ENCODE data around the gene STK10.

The STK10 gene

DNA sequence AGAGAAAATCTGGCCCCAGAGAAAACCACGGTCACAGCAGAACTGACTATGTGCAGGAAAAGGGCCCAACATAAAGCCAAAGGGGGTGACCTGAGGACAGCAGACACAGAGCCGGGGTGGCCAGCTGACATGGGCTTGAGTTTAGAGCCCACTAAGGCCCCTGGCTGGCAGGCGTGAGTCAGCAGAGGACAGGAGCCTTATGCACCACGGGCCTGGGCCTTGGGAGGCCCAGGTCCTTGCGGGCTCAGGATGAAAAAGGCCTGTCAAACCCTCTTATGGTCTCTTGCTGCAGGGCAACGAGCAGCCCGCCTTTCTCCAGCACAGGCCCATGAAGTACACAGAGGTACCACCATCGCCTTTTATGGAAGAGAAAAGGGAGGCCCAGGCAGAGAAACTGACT is 19.7 kb downstream of the STK10 start:
- Histone ChIP-seq H3K36me3 (ENCODE audit: control insufficient read depth in 5 of 5, insufficient read depth in 5 of 5, low read length in 5 of 5) (peaks cover 0 to 5% (median 0%) of the 10 kb centered on the region in 5 donors), H3K9me3 (ENCODE audit: control insufficient read depth in 5 of 5, low read length in 5 of 5) (no peaks in the 10 kb centered on the region), H3K27me3 (ENCODE audit: control insufficient read depth in 5 of 5, insufficient read depth in 4 of 5, low read length in 5 of 5) (no peaks in the 10 kb centered on the region), H3K9ac (ENCODE audit: low read length in 5 of 5) (peak overlapping the region in 1 of 5 donors; percentile 35), H3K4me1 (ENCODE audit: control insufficient read depth in 5 of 5, insufficient read depth in 5 of 5, low read length in 5 of 5) (peaks cover 6 to 71% (median 35%) of the 10 kb centered on the region in 5 donors), H3K4me3 (ENCODE audit: low read depth in 1 of 5, low read length in 5 of 5) (no peak overlapping the region), H3K27ac (ENCODE audit: low read depth, low read length) (peak overlapping the region; percentile 23)

DNA sequence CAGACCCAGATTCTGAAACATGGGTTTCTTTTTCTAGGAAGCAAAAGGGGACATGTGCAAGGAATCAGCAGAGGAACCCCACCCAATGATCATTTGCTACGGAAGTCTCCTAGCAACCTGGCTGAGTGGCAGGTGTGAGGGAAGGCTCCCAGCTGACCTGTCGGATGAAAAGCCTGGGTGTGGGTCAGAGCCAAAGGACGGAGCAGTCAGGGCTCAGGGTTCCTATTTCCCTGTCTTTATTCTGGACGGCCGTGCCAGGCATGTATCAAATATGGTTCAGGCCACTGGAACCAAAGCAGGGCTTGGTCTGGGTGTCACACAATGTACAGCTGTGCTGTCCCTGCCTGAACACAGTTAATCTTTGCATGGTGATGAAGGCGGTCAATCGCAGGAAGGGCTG is 20.1 kb downstream of the STK10 start:
- Histone ChIP-seq H3K9ac (ENCODE audit: low read length in 5 of 5) (peak overlapping the region in 1 of 5 donors; percentile 37), H3K9me3 (ENCODE audit: control insufficient read depth in 5 of 5, low read length in 5 of 5) (no peaks in the 10 kb centered on the region), H3K27ac (ENCODE audit: low read depth, low read length) (peak overlapping the region; percentile 23), H3K4me1 (ENCODE audit: control insufficient read depth in 5 of 5, insufficient read depth in 5 of 5, low read length in 5 of 5) (peaks cover 9 to 71% (median 32%) of the 10 kb centered on the region in 5 donors), H3K27me3 (ENCODE audit: control insufficient read depth in 5 of 5, insufficient read depth in 4 of 5, low read length in 5 of 5) (no peaks in the 10 kb centered on the region), H3K36me3 (ENCODE audit: control insufficient read depth in 5 of 5, insufficient read depth in 5 of 5, low read length in 5 of 5) (peaks cover 0 to 5% (median 0%) of the 10 kb centered on the region in 5 donors), H3K4me3 (ENCODE audit: low read depth in 1 of 5, low read length in 5 of 5) (no peak overlapping the region)

- Histone ChIP-seq H3K9me3 (ENCODE audit: control insufficient read depth in 5 of 5, low read length in 5 of 5) (no peaks in the 10 kb centered on the region), H3K9ac (ENCODE audit: low read length in 5 of 5) (no peak overlapping the region), H3K27ac (ENCODE audit: low read depth, low read length) (no peak overlapping the region), H3K27me3 (ENCODE audit: control insufficient read depth in 5 of 5, insufficient read depth in 4 of 5, low read length in 5 of 5) (no peaks in the 10 kb centered on the region), H3K36me3 (ENCODE audit: control insufficient read depth in 5 of 5, insufficient read depth in 5 of 5, low read length in 5 of 5) (peaks cover 0 to 8% (median 0%) of the 10 kb centered on the region in 5 donors), H3K4me3 (ENCODE audit: low read depth in 1 of 5, low read length in 5 of 5) (no peak overlapping the region), H3K4me1 (ENCODE audit: control insufficient read depth in 5 of 5, insufficient read depth in 5 of 5, low read length in 5 of 5) (peaks cover 9 to 76% (median 31%) of the 10 kb centered on the region in 5 donors)
Observed at GRCh38 chr5:172166030-172166826, 21.8 kb downstream of the STK10 start.

DNA sequence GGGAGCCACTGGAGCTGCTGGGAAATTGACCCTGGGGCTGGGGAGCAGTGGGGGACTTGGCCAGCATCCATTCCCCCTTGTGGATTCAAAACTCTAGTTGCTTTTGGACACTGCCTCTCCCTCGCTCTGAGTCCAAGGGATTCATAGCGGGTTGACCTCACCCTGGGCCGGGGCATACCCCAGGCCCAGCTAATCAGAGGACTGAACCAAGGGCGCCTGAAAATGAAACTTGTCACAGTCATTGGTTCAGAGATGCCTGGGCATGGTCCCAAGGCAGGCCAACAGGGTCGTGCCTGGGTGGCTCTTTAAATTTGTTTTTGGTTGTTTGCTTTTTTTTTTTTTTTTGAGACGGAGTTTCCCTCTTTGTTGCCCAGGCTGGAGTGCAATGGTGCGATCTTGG is 22.6 kb downstream of the STK10 start:
- Histone ChIP-seq H3K4me1 (ENCODE audit: control insufficient read depth in 5 of 5, insufficient read depth in 5 of 5, low read length in 5 of 5) (peaks cover 9 to 78% (median 33%) of the 10 kb centered on the region in 5 donors), H3K9me3 (ENCODE audit: control insufficient read depth in 5 of 5, low read length in 5 of 5) (no peaks in the 10 kb centered on the region), H3K27me3 (ENCODE audit: control insufficient read depth in 5 of 5, insufficient read depth in 4 of 5, low read length in 5 of 5) (no peaks in the 10 kb centered on the region), H3K9ac (ENCODE audit: low read length in 5 of 5) (no peak overlapping the region), H3K4me3 (ENCODE audit: low read depth in 1 of 5, low read length in 5 of 5) (no peak overlapping the region), H3K27ac (ENCODE audit: low read depth, low read length) (no peak overlapping the region), H3K36me3 (ENCODE audit: control insufficient read depth in 5 of 5, insufficient read depth in 5 of 5, low read length in 5 of 5) (peaks cover 0 to 8% (median 0%) of the 10 kb centered on the region in 5 donors)

DNA sequence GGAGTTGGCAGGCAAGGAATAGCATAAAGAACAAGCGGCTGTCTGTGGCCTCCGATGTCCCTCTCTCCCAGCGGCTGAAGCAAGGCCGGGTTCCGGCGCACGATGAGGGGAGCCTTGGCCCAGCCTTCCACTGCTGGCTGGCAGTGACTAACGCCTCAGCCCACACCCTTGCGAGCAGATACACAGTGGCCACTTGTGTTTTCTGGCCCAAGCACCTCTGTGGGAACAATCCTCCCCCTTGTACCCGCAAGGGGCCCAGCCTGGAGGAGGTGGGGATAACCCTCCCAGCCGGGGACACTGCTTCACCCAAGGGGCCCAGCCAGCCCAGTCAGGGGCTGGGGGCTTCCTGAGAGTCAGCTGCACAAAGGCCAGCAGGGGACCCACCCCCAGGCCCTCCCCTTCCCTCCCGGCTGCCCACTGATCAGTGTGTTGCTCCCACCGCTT is 23.2 kb downstream of the STK10 start:
- no peak overlapping the region for H3K27ac ChIP-seq (ENCODE audit: low read depth, low read length)
- H3K9me3 ChIP-seq (ENCODE audit: control insufficient read depth in 5 of 5, low read length in 5 of 5), result no peaks in the 10 kb centered on the region
- H3K9ac ChIP-seq (ENCODE audit: low read length in 5 of 5), result peak overlapping the region in 1 of 5 donors; percentile 35
- peaks cover 0 to 8% (median 0%) of the 10 kb centered on the region in 5 donors for H3K36me3 ChIP-seq (ENCODE audit: control insufficient read depth in 5 of 5, insufficient read depth in 5 of 5, low read length in 5 of 5)
- H3K4me1 ChIP-seq (ENCODE audit: control insufficient read depth in 5 of 5, insufficient read depth in 5 of 5, low read length in 5 of 5), result peaks cover 9 to 75% (median 31%) of the 10 kb centered on the region in 5 donors
- H3K27me3 ChIP-seq (ENCODE audit: control insufficient read depth in 5 of 5, insufficient read depth in 4 of 5, low read length in 5 of 5), result no peaks in the 10 kb centered on the region
- no peak overlapping the region for H3K4me3 ChIP-seq (ENCODE audit: low read depth in 1 of 5, low read length in 5 of 5)

- Histone ChIP-seq H3K36me3 (ENCODE audit: control insufficient read depth in 5 of 5, insufficient read depth in 5 of 5, low read length in 5 of 5) (peaks cover 0 to 3% (median 0%) of the 10 kb centered on the region in 5 donors), H3K27me3 (ENCODE audit: control insufficient read depth in 5 of 5, insufficient read depth in 4 of 5, low read length in 5 of 5) (no peaks in the 10 kb centered on the region), H3K9ac (ENCODE audit: low read length in 5 of 5) (peak overlapping the region in 1 of 5 donors; percentile 23), H3K4me3 (ENCODE audit: low read depth in 1 of 5, low read length in 5 of 5) (no peak overlapping the region), H3K9me3 (ENCODE audit: control insufficient read depth in 5 of 5, low read length in 5 of 5) (no peaks in the 10 kb centered on the region), H3K4me1 (ENCODE audit: control insufficient read depth in 5 of 5, insufficient read depth in 5 of 5, low read length in 5 of 5) (peaks cover 9 to 63% (median 26%) of the 10 kb centered on the region in 5 donors), H3K27ac (ENCODE audit: low read depth, low read length) (peak overlapping the region; percentile 24)
Observed at GRCh38 chr5:172163346-172163745, 24.7 kb downstream of the STK10 start.

- H3K27me3 ChIP-seq (ENCODE audit: control insufficient read depth in 5 of 5, insufficient read depth in 4 of 5, low read length in 5 of 5), result no peaks in the 10 kb centered on the region
- H3K9me3 ChIP-seq (ENCODE audit: control insufficient read depth in 5 of 5, low read length in 5 of 5), result no peaks in the 10 kb centered on the region
- peaks cover 9 to 59% (median 26%) of the 10 kb centered on the region in 5 donors for H3K4me1 ChIP-seq (ENCODE audit: control insufficient read depth in 5 of 5, insufficient read depth in 5 of 5, low read length in 5 of 5)
- H3K4me3 ChIP-seq (ENCODE audit: low read depth in 1 of 5, low read length in 5 of 5), result no peak overlapping the region
- no peak overlapping the region for H3K9ac ChIP-seq (ENCODE audit: low read length in 5 of 5)
- peak overlapping the region; percentile 24 for H3K27ac ChIP-seq (ENCODE audit: low read depth, low read length)
- peaks cover 0 to 4% (median 0%) of the 10 kb centered on the region in 5 donors for H3K36me3 ChIP-seq (ENCODE audit: control insufficient read depth in 5 of 5, insufficient read depth in 5 of 5, low read length in 5 of 5)
Observed at GRCh38 chr5:172162987-172163343, 25.1 kb downstream of the STK10 start.

- H3K27ac ChIP-seq (ENCODE audit: low read depth, low read length), result peak overlapping the region; percentile 24
- H3K9me3 ChIP-seq (ENCODE audit: control insufficient read depth in 5 of 5, low read length in 5 of 5), result no peaks in the 10 kb centered on the region
- H3K9ac ChIP-seq (ENCODE audit: low read length in 5 of 5), result peak overlapping the region in 1 of 5 donors; percentile 35
- no peaks in the 10 kb centered on the region for H3K27me3 ChIP-seq (ENCODE audit: control insufficient read depth in 5 of 5, insufficient read depth in 4 of 5, low read length in 5 of 5)
- peaks cover 9 to 54% (median 21%) of the 10 kb centered on the region in 5 donors for H3K4me1 ChIP-seq (ENCODE audit: control insufficient read depth in 5 of 5, insufficient read depth in 5 of 5, low read length in 5 of 5)
- H3K4me3 ChIP-seq (ENCODE audit: low read depth in 1 of 5, low read length in 5 of 5), result no peak overlapping the region
- peaks cover 0 to 6% (median 0%) of the 10 kb centered on the region in 5 donors for H3K36me3 ChIP-seq (ENCODE audit: control insufficient read depth in 5 of 5, insufficient read depth in 5 of 5, low read length in 5 of 5)
Observed at GRCh38 chr5:172162323-172162986, 25.6 kb downstream of the STK10 start.

GRCh38 chr5:172160506-172160905 is 27.5 kb downstream of the STK10 start:
- H3K4me1 ChIP-seq (ENCODE audit: control insufficient read depth in 5 of 5, insufficient read depth in 5 of 5, low read length in 5 of 5), result peaks cover 9 to 57% (median 24%) of the 10 kb centered on the region in 5 donors
- no peak overlapping the region for H3K4me3 ChIP-seq (ENCODE audit: low read depth in 1 of 5, low read length in 5 of 5)
- H3K9me3 ChIP-seq (ENCODE audit: control insufficient read depth in 5 of 5, low read length in 5 of 5), result no peaks in the 10 kb centered on the region
- H3K27me3 ChIP-seq (ENCODE audit: control insufficient read depth in 5 of 5, insufficient read depth in 4 of 5, low read length in 5 of 5), result no peaks in the 10 kb centered on the region
- peaks cover 0 to 13% (median 9%) of the 10 kb centered on the region in 5 donors for H3K36me3 ChIP-seq (ENCODE audit: control insufficient read depth in 5 of 5, insufficient read depth in 5 of 5, low read length in 5 of 5)
- no peak overlapping the region for H3K27ac ChIP-seq (ENCODE audit: low read depth, low read length)
- no peak overlapping the region for H3K9ac ChIP-seq (ENCODE audit: low read length in 5 of 5)

- Histone ChIP-seq H3K4me1 (ENCODE audit: control insufficient read depth in 5 of 5, insufficient read depth in 5 of 5, low read length in 5 of 5) (peaks cover 5 to 52% (median 15%) of the 10 kb centered on the region in 5 donors), H3K27me3 (ENCODE audit: control insufficient read depth in 5 of 5, insufficient read depth in 4 of 5, low read length in 5 of 5) (no peaks in the 10 kb centered on the region), H3K4me3 (ENCODE audit: low read depth in 1 of 5, low read length in 5 of 5) (no peak overlapping the region), H3K9me3 (ENCODE audit: control insufficient read depth in 5 of 5, low read length in 5 of 5) (no peaks in the 10 kb centered on the region), H3K36me3 (ENCODE audit: control insufficient read depth in 5 of 5, insufficient read depth in 5 of 5, low read length in 5 of 5) (peaks cover 0 to 20% (median 15%) of the 10 kb centered on the region in 5 donors), H3K27ac (ENCODE audit: low read depth, low read length) (no peak overlapping the region), H3K9ac (ENCODE audit: low read length in 5 of 5) (no peak overlapping the region)
Observed at GRCh38 chr5:172159016-172159415, 29.0 kb downstream of the STK10 start.
